WTC11 (cell line): ENCODE measurements around the gene RGP1. TPM values are rescaled to one million over a fixed set of nuclear protein-coding genes. Genes with fewer than 3 reads are reported as not detected.

Experiments used
- ATAC-seq: fragments of 200-7000 bp; cut with Tn5 transposase; 2 replicates; pipeline ENCODE4 v1.10.0; 2021; ENCODE audit warnings: mild to moderate bottlenecking, moderate library complexity
- CTCF ChIA-PET: fragments of 300-600 bp; sonication (Branson Sonifier 250); formaldehyde crosslinking; loops from one replicate; lab custom pipeline; 2021; ENCODE audit warnings: antibody characterized with exemption; lab: Charles Lee
- POLR2A ChIA-PET: fragments of 350-600 bp; sonication (Branson Sonifier 250); formaldehyde crosslinking; loops from one replicate; lab custom pipeline; 2021; ENCODE audit warnings: antibody characterized with exemption; lab: Charles Lee
- DNase-seq: peaks from one replicate; pipeline ENCODE4 v3.0.0; 2021; ENCODE audit warnings: low spot score
- H3K27ac Mint-ChIP-seq: 2 replicates; pipeline ENCODE4 v1.8.0; 2021; ENCODE audit warnings: mixed read lengths
- H3K27me3 Mint-ChIP-seq: 2 replicates; pipeline ENCODE4 v1.8.0; 2021; ENCODE audit warnings: low read depth, mild to moderate bottlenecking, moderate library complexity, mixed read lengths
- H3K36me3 Mint-ChIP-seq: 2 replicates; pipeline ENCODE4 v1.8.0; 2021; ENCODE audit warnings: mixed read lengths
- H3K4me1 Mint-ChIP-seq: 2 replicates; pipeline ENCODE4 v1.8.0; 2022; ENCODE audit warnings: mixed read lengths
- H3K4me3 Mint-ChIP-seq: 2 replicates; pipeline ENCODE4 v1.8.0; 2021; ENCODE audit warnings: mild to moderate bottlenecking, moderate library complexity, mixed read lengths
- H3K9me3 Mint-ChIP-seq: 2 replicates; pipeline ENCODE4 v1.8.0; 2021; ENCODE audit warnings: mixed read lengths
- ATF3 ChIP-seq: sonication (generic); formaldehyde crosslinking; conservative IDR thresholded peaks from 2 replicates; pipeline ENCODE4 v1.8.1; 2022; ENCODE audit warnings: mild to moderate bottlenecking, missing genetic modification reagents
- JAZF1 ChIP-seq: fragments of 250-450 bp; sonication (Bioruptor Pico); IDR thresholded peaks from 2 replicates; pipeline ENCODE4 v1.9.0; 2021; ENCODE audit warnings: moderate library complexity, mild to moderate bottlenecking, inconsistent platforms
- JUN ChIP-seq: sonication (generic); formaldehyde crosslinking; IDR thresholded peaks from 2 replicates; pipeline ENCODE4 v1.8.0; 2023; ENCODE audit warnings: mild to moderate bottlenecking, missing genetic modification reagents
- NFE2L1 ChIP-seq: sonication (generic); formaldehyde crosslinking; IDR thresholded peaks from 2 replicates; pipeline ENCODE4 v1.8.1; 2023; ENCODE audit warnings: missing genetic modification reagents
- PRDM15 ChIP-seq: sonication (generic); formaldehyde crosslinking; IDR thresholded peaks from 2 replicates; pipeline ENCODE4 v1.8.0; 2022; ENCODE audit warnings: missing genetic modification reagents
- SP1 ChIP-seq: sonication (generic); formaldehyde crosslinking; conservative IDR thresholded peaks from 2 replicates; pipeline ENCODE4 v1.8.1; 2022; ENCODE audit warnings: missing genetic modification reagents
- TP53 ChIP-seq: sonication (generic); formaldehyde crosslinking; IDR thresholded peaks from 2 replicates; pipeline ENCODE4 v1.8.1; 2023; ENCODE audit warnings: mild to moderate bottlenecking, missing genetic modification reagents
- USF1 ChIP-seq: sonication (generic); formaldehyde crosslinking; IDR thresholded peaks from 2 replicates; pipeline ENCODE4 v1.8.0; 2022; ENCODE audit warnings: mild to moderate bottlenecking, missing genetic modification reagents
- total RNA-seq: library from RNA; stranded (reverse); gene quantifications from 3 replicates; pipeline ENCODE4 v1.2.3, GENCODE V29; 2021
- TF ChIP-seq, protein P1 (sequence below): fragments of 200-600 bp; IDR thresholded peaks from 2 replicates; pipeline ENCODE4 v1.8.0; 2022; ENCODE audit warnings: antibody characterized with exemption
- TF ChIP-seq, protein P2 (sequence below): sonication (generic); formaldehyde crosslinking; IDR thresholded peaks from 2 replicates; pipeline ENCODE4 v1.8.0; 2022; ENCODE audit warnings: mild to moderate bottlenecking, missing genetic modification reagents
- TF ChIP-seq, protein P3 (sequence below): sonication (generic); formaldehyde crosslinking; IDR thresholded peaks from 2 replicates; pipeline ENCODE4 v1.8.1; 2023; ENCODE audit warnings: mild to moderate bottlenecking, moderate library complexity, missing genetic modification reagents

RGP1 gene
- total RNA-seq, 1 experiment from 2014 or later: 30.0 TPM

GRCh38 chr9:35790385-35791296 lies 41.6 kb downstream of the RGP1 start:
- ChIA-PET CTCF (interaction anchor here (0.5 to 5.9 kb wide), 77 partner anchors 8 to 1198 kb away, joined by 3 to 143 read pairs (median 5); partner anchors contain the start of genes ARHGEF39, CCDC107, CREB3 and FAM221B), POLR2A (interaction anchor here (0.9 to 1.4 kb wide), 5 partner anchors 23 to 94 kb away, joined by 3 to 9 read pairs (median 3); partner anchors contain the start of genes FAM221B, HINT2 and TMEM8B)
- TF ChIP-seq PRDM15 (CRISPR knock-in tag): 0 out of 2 replicates have a peak, but pooled peaks have one; percentile 15
- TF ChIP-seq JAZF1 (CRISPR knock-in tag): no peak
- TF ChIP-seq NFE2L1 (CRISPR knock-in tag): no peak
- TF ChIP-seq SP1 (CRISPR knock-in tag): no peak
- TF ChIP-seq JUN (CRISPR knock-in tag): no peak
- TF ChIP-seq, protein P1, sequence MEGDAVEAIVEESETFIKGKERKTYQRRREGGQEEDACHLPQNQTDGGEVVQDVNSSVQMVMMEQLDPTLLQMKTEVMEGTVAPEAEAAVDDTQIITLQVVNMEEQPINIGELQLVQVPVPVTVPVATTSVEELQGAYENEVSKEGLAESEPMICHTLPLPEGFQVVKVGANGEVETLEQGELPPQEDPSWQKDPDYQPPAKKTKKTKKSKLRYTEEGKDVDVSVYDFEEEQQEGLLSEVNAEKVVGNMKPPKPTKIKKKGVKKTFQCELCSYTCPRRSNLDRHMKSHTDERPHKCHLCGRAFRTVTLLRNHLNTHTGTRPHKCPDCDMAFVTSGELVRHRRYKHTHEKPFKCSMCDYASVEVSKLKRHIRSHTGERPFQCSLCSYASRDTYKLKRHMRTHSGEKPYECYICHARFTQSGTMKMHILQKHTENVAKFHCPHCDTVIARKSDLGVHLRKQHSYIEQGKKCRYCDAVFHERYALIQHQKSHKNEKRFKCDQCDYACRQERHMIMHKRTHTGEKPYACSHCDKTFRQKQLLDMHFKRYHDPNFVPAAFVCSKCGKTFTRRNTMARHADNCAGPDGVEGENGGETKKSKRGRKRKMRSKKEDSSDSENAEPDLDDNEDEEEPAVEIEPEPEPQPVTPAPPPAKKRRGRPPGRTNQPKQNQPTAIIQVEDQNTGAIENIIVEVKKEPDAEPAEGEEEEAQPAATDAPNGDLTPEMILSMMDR: peak; percentile 67
- TF ChIP-seq ATF3: no peak
- no peak for TF ChIP-seq USF1 (CRISPR knock-in tag)
- TF ChIP-seq, protein P2, sequence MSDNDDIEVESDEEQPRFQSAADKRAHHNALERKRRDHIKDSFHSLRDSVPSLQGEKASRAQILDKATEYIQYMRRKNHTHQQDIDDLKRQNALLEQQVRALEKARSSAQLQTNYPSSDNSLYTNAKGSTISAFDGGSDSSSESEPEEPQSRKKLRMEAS: no peak
- H3K4me3 Mint-ChIP-seq: peak overlapping the region; percentile 90
- H3K27me3 Mint-ChIP-seq: peaks cover 3% of the 10 kb centered on the region; the same call in 1 of the 2 replicates
- H3K27ac Mint-ChIP-seq: no peak overlapping the region; the same call in 1 of the 2 replicates
- H3K4me1 Mint-ChIP-seq: peaks cover 11% of the 10 kb centered on the region
- DNase-seq: peak; percentile 69
- peaks cover 12% of the 10 kb centered on the region; the same call in 1 of the 2 replicates for H3K36me3 Mint-ChIP-seq
- peak; percentile 84 for ATAC-seq
- no peaks in the 10 kb centered on the region for H3K9me3 Mint-ChIP-seq

DNA sequence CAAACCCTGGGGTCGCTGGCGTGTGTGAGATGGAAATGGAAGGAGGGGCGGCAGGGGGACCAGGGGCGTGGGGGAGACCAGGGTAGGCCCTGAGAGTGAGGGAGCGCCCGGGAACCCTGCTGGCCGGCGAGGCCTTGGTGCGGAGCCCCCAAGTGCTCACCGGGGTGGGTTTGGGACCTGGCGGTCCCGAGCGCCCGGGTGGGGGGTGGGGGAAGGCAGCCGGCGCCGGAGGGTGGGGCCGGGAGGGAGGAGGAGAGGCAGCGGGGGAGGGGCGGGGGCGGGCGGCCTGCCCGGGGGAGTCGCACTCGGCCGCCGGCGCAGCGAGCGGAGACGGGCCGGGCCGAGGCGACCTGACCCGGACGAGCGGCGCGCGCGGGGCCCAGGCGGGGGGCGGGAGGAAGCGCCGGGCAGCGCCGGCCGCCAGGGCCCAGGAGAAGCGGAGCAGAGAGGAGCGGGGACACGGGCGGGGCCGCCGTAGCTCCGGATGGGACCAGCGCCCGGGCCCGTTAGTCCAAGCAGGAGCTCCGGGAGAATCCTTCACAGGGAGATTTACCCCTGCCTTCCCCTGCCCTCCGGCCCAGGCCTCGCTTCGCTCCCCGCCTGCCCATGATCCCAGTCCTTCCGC lies 42.3 kb downstream of the RGP1 start, which contains the start of gene NPR2:
TSS of gene NPR2 (plus strand) at position 295 of the 625 bp plus-strand sequence. CDS start 818 bp downstream, outside the sequence.
- Mint-ChIP-seq H3K4me1 (peaks cover 12% of the 10 kb centered on the region), H3K9me3 (no peaks in the 10 kb centered on the region), H3K4me3 (peak within 1 kb of the TSS; percentile 90), H3K36me3 (peaks cover 7% of the 10 kb centered on the region; the same call in 1 of the 2 replicates), H3K27ac (no peak within 1 kb of the TSS), H3K27me3 (peaks cover 3% of the 10 kb centered on the region; the same call in 1 of the 2 replicates)
- ChIA-PET POLR2A (interaction anchor here (0.6 to 0.8 kb wide), 2 partner anchors 26 to 187 kb away, joined by 3 to 4 read pairs; partner anchors contain the start of gene TESK1), CTCF (interaction anchor here (0.6 to 5.9 kb wide), 11 partner anchors 21 to 163 kb away, joined by 3 to 143 read pairs (median 6); partner anchors contain the start of genes HINT2, SPAAR and SPAG8)
- TF ChIP-seq TP53 (CRISPR knock-in tag): no peak
- TF ChIP-seq, protein P3, sequence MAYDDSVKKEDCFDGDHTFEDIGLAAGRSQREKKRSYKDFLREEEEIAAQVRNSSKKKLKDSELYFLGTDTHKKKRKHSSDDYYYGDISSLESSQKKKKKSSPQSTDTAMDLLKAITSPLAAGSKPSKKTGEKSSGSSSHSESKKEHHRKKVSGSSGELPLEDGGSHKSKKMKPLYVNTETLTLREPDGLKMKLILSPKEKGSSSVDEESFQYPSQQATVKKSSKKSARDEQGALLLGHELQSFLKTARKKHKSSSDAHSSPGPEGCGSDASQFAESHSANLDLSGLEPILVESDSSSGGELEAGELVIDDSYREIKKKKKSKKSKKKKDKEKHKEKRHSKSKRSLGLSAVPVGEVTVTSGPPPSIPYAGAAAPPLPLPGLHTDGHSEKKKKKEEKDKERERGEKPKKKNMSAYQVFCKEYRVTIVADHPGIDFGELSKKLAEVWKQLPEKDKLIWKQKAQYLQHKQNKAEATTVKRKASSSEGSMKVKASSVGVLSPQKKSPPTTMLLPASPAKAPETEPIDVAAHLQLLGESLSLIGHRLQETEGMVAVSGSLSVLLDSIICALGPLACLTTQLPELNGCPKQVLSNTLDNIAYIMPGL (CRISPR knock-in tag): 0 out of 2 replicates have a peak, but pooled peaks have one; percentile 4
- peak; percentile 38 for ATAC-seq
- peak; percentile 49 for DNase-seq
